Muscle of leg (tissue), 11 donors: ENCODE data around the gene BEAN1. TPM values are rescaled to one million over a fixed set of nuclear protein-coding genes. Genes with fewer than 3 reads are reported as not detected.

Experiments
- DNase-seq: peaks from one replicate; pipeline ENCODE4 v3.0.0; 2013
- H3K27ac ChIP-seq: one replicate; pipeline ENCODE4 v1.5.1; 2013; ENCODE audit warnings: mild to moderate bottlenecking, low read length, control low read depth
- H3K27me3 ChIP-seq: one replicate; pipeline ENCODE4 v1.6.1; 2013; ENCODE audit warnings: low read length; ENCODE audit not compliant: control insufficient read depth, insufficient read depth
- H3K36me3 ChIP-seq: one replicate; pipeline ENCODE4 v1.6.1; 2013; ENCODE audit warnings: low read length; ENCODE audit not compliant: control insufficient read depth, insufficient read depth
- H3K4me1 ChIP-seq: one replicate; pipeline ENCODE4 v1.6.1; 2013; ENCODE audit warnings: low read length; ENCODE audit not compliant: control insufficient read depth, insufficient read depth
- H3K4me3 ChIP-seq: one replicate; pipeline ENCODE4 v1.5.1; 2013; ENCODE audit warnings: low read length, control low read depth
- H3K9me3 ChIP-seq: replicated peaks from 2 replicates; pipeline ENCODE4 v1.6.1; 2013; ENCODE audit warnings: low read depth, low read length; ENCODE audit not compliant: control insufficient read depth
- WGBS: methylation state at CpG from one replicate; pipeline ENCODE4 v1.1.5; 2013; ENCODE audit warnings: missing lambda C conversion rate; ENCODE audit not compliant: insufficient coverage; 5-methylcytosine and 5-hydroxymethylcytosine counted together
- polyA plus RNA-seq, 8 donors: library from polyadenylated mRNA; unstranded; fragments of 120-200 nt; gene quantifications; one replicate each; pipeline versions ENCODE4 v1.2.1 to v1.2.3, GENCODE V29; 2013; ENCODE audit warnings: inconsistent platforms in 1 of 8, low replicate concordance in 1 of 8; ENCODE audit not compliant: insufficient read length in 8 of 8, insufficient read depth in 1 of 8
- total RNA-seq: library from RNA; stranded (reverse); fragments of 120-200 nt; gene quantifications from one replicate; pipeline ENCODE4 v1.2.4, GENCODE V29; 2013

Gene BEAN1
- total and polyA plus RNA-seq, 9 donors, result 0.40 to 2.1 (median 0.80) TPM

- Histone ChIP-seq H3K27ac (no peak overlapping the region), H3K36me3 (no peaks in the 10 kb centered on the region), H3K4me3 (no peak overlapping the region), H3K27me3 (peaks cover under 1% of the 10 kb centered on the region), H3K9me3 (no peaks in the 10 kb centered on the region), H3K4me1 (peaks cover 22% of the 10 kb centered on the region)
- 79% methylated on average over 9 of the region's 26 CpGs for WGBS
- DNase-seq, result no peak
Observed at GRCh38 chr16:66469291-66469946, 42.3 kb downstream of the BEAN1 start.

GRCh38 chr16:66469947-66470546, 43.0 kb downstream of the BEAN1 start:
- Histone ChIP-seq H3K4me1 (peaks cover 27% of the 10 kb centered on the region), H3K27ac (no peak overlapping the region), H3K36me3 (no peaks in the 10 kb centered on the region), H3K9me3 (no peaks in the 10 kb centered on the region), H3K27me3 (no peaks in the 10 kb centered on the region), H3K4me3 (no peak overlapping the region)
- DNase-seq, result no peak
- 92% methylated on average over 6 of the region's 6 CpGs for WGBS

GRCh38 chr16:66470556-66470955, 43.5 kb downstream of the BEAN1 start:
- H3K27me3 ChIP-seq, result no peaks in the 10 kb centered on the region
- no peaks in the 10 kb centered on the region for H3K36me3 ChIP-seq
- H3K4me3 ChIP-seq, result no peak overlapping the region
- peak; percentile 51 for DNase-seq
- 67% methylated on average over 1 of the region's 2 CpGs for WGBS
- peaks cover 31% of the 10 kb centered on the region for H3K4me1 ChIP-seq
- H3K27ac ChIP-seq, result peak overlapping the region; percentile 33
- no peaks in the 10 kb centered on the region for H3K9me3 ChIP-seq

- no peak for DNase-seq
- 59% methylated on average over 6 of the region's 10 CpGs for WGBS
- H3K9me3 ChIP-seq, result no peaks in the 10 kb centered on the region
- H3K36me3 ChIP-seq, result no peaks in the 10 kb centered on the region
- H3K27me3 ChIP-seq, result peaks cover under 1% of the 10 kb centered on the region
- H3K4me1 ChIP-seq, result peaks cover 31% of the 10 kb centered on the region
- H3K27ac ChIP-seq, result no peak overlapping the region
- H3K4me3 ChIP-seq, result no peak overlapping the region
Observed at GRCh38 chr16:66471264-66471663, 44.2 kb downstream of the BEAN1 start.

GRCh38 chr16:66471716-66472393, 44.8 kb downstream of the BEAN1 start:
- DNase-seq, result no peak
- Histone ChIP-seq H3K27me3 (peaks cover 2% of the 10 kb centered on the region), H3K4me3 (no peak overlapping the region), H3K36me3 (no peaks in the 10 kb centered on the region), H3K4me1 (peaks cover 35% of the 10 kb centered on the region), H3K9me3 (no peaks in the 10 kb centered on the region), H3K27ac (no peak overlapping the region)
- 70% methylated on average over 9 of the region's 10 CpGs for WGBS

DNA sequence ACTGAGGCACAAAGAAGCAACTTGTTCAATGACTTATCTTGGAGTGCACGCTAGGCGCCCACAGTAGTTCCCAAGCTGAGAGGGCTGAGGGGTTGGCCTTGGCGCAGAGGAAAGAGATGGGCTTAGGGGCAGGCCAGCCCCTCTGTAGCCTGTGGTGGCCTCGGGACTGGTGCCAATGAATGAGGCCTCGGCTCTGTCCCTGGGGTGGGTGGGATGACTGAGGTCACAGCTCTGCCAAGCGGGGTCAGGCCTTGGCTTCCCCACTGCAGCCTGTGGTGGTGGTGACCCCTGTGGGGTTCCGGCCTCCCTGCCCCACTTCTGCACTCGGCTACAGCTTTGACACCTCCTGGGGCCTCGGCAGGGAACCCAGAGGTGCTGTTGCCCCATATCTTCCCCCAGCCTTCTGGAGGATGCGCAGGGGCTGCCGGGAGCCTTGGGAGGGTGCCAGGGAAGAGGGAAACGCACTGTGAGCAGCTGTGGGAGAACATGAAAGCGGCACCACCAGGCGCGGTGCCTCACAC, 46.0 kb downstream of the BEAN1 start:
- no peak overlapping the region for H3K4me3 ChIP-seq
- peaks cover 2% of the 10 kb centered on the region for H3K27me3 ChIP-seq
- WGBS, result 82% methylated on average over 8 of the region's 15 CpGs
- no peak for DNase-seq
- H3K27ac ChIP-seq, result no peak overlapping the region
- no peaks in the 10 kb centered on the region for H3K9me3 ChIP-seq
- no peaks in the 10 kb centered on the region for H3K36me3 ChIP-seq
- peaks cover 39% of the 10 kb centered on the region for H3K4me1 ChIP-seq

- Histone ChIP-seq H3K27me3 (peaks cover 2% of the 10 kb centered on the region), H3K36me3 (no peaks in the 10 kb centered on the region), H3K4me1 (peaks cover 45% of the 10 kb centered on the region), H3K9me3 (no peaks in the 10 kb centered on the region), H3K27ac (no peak overlapping the region), H3K4me3 (no peak overlapping the region)
- WGBS, result 58% methylated on average over 4 of the region's 4 CpGs
- no peak for DNase-seq
Observed at GRCh38 chr16:66473654-66474519, 46.8 kb downstream of the BEAN1 start.

DNA sequence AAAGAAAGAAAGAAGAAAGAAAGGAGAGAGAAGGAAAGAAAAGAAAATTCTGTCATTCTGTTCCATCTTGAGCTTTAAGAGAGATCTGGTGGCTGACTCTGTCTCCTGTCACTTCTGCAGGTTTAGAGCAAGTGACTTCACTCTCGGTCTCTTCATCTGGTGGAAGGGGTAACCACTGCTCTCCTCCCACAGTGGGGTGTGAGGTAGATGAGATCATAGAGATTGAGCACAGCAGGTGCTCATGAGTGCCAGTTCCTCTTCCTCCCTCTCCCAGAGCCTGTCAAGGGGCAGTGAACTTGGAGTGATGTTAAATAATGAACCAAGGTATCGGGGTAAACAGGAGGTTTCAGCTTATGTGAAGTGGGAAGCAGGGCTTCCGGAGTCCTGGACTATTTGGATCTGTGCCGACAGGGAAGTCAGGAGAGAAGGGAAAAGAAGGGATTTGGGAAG, 47.7 kb downstream of the BEAN1 start:
- 28% methylated on average over 3 of the region's 4 CpGs for WGBS
- no peaks in the 10 kb centered on the region for H3K36me3 ChIP-seq
- DNase-seq, result peak; percentile 51
- H3K4me3 ChIP-seq, result no peak overlapping the region
- peaks cover 2% of the 10 kb centered on the region for H3K27me3 ChIP-seq
- H3K9me3 ChIP-seq, result no peaks in the 10 kb centered on the region
- peaks cover 51% of the 10 kb centered on the region for H3K4me1 ChIP-seq
- no peak overlapping the region for H3K27ac ChIP-seq

DNA sequence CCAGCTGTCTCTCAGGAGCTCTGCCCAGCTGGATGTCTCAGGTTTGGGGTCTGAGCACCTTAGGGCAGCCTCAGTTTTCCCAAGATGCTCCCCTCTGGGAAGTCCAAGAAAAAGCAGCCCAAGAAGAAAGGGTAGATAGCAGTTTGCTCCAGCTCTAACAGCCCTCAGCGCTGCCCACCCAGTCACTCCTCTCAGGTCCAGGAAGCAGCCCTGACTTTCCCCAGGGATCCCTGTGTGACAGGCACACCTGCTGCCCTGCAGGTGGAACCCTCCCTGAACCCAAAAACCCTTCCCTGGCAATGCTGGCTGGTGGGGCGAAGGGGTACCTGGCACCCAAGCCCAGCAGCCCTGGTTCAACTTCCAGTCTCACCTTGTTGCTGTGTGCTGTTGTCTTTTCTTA, 48.1 kb downstream of the BEAN1 start:
- Histone ChIP-seq H3K36me3 (no peaks in the 10 kb centered on the region), H3K27ac (no peak overlapping the region), H3K27me3 (peaks cover 2% of the 10 kb centered on the region), H3K4me1 (peaks cover 51% of the 10 kb centered on the region), H3K4me3 (no peak overlapping the region), H3K9me3 (no peaks in the 10 kb centered on the region)
- DNase-seq, result no peak
- WGBS, result 92% methylated on average over 2 of the region's 2 CpGs
